ENCODE data around the gene PDE6B. TPM values are rescaled to one million over a fixed set of nuclear protein-coding genes. Genes with fewer than 3 reads are reported as not detected.
"Not testable (repeated sequence)": the region's sequence is repeated elsewhere in the genome, so short reads cannot be mapped to it uniquely, and the experiment has no call there.

Gene PDE6B
- total RNA-seq, 1 experiment from 2014 or later: 10.8 TPM

- no peak overlapping the region for H4K91ac ChIP-seq (ENCODE audit: insufficient read length, low read depth, low read length)
- H3K18ac ChIP-seq (ENCODE audit: insufficient read length, low read depth, low read length): no peak overlapping the region
- Mint-ChIP-seq H3K27ac (no peak overlapping the region), H3K9me3 (peaks cover 16 to 19% of the 10 kb centered on the region in 2 experiments), H3K4me3 (no peak overlapping the region), H3K4me1 (no peaks in the 10 kb centered on the region), H3K36me3 (ENCODE audit: insufficient read depth in 1 of 3, low read depth in 3 of 3) (peaks cover 0 to 11% (median 4%) of the 10 kb centered on the region in 3 experiments; a peak in 5 of 7 replicates), H3K27me3 (ENCODE audit: low read depth) (peaks cover 11% of the 10 kb centered on the region)
- no peaks in the 10 kb centered on the region for H3K27me3 ChIP-seq (ENCODE audit: insufficient read depth, low read length)
- no peak overlapping the region for H2BK12ac ChIP-seq (ENCODE audit: insufficient read length, low read depth, low read length)
- no peaks in the 10 kb centered on the region for H3K79me2 ChIP-seq (ENCODE audit: insufficient read depth, low read length)
- H4K8ac ChIP-seq (replicated peaks; ENCODE audit: insufficient read length, low read depth, low read length): no peak overlapping the region
- no peak overlapping the region for H3K9ac ChIP-seq (ENCODE audit: extremely low read depth, insufficient read length, low read length)
- no peak overlapping the region for H2AFZ ChIP-seq (ENCODE audit: low read length)
- H3K4me1 ChIP-seq (ENCODE audit: insufficient read depth, low read length): no peaks in the 10 kb centered on the region
- TF ChIP-seq CTCF (conservative IDR thresholded peaks at IDR 0.05): no peak
- no peak overlapping the region for H4K5ac ChIP-seq (ENCODE audit: insufficient read length, low read depth, low read length)
- H3K14ac ChIP-seq (ENCODE audit: insufficient read depth, low read length): no peak overlapping the region; the same call in 1 of the 2 replicates
- H3K23ac ChIP-seq (ENCODE audit: insufficient read length, low read depth, low read length): no peak overlapping the region
- H3K9me3 ChIP-seq (ENCODE audit: control insufficient read depth, low read depth, low read length): no peaks in the 10 kb centered on the region
- no peak overlapping the region for H2BK120ac ChIP-seq (ENCODE audit: low read depth, low read length, poor library complexity, severe bottlenecking)
- H4K20me1 ChIP-seq (ENCODE audit: control insufficient read depth, insufficient read depth, insufficient read length): no peaks in the 10 kb centered on the region
- no peak overlapping the region for H3K27ac ChIP-seq (ENCODE audit: insufficient read length, low read depth, low read length)
- whole genome bisulfite sequencing (ENCODE audit: extremely low coverage, insufficient read length, low lambda C conversion rate): no CpG with 5 or more reads among the region's 32 CpGs
- H2BK20ac ChIP-seq (ENCODE audit: low read depth, low read length, poor library complexity, severe bottlenecking): no peak overlapping the region
- no peak overlapping the region for H3K56ac ChIP-seq (ENCODE audit: insufficient read length, low read depth, low read length)
- H2BK15ac ChIP-seq (ENCODE audit: low read depth, low read length): no peak overlapping the region
- H3K79me1 ChIP-seq (ENCODE audit: insufficient read depth, low read depth, low read length, poor library complexity, severe bottlenecking): no peaks in the 10 kb centered on the region
- no peak overlapping the region for H3K4me2 ChIP-seq (ENCODE audit: insufficient read depth, insufficient read length, low read length)
- H2BK5ac ChIP-seq (ENCODE audit: insufficient read length, low read length): no peak overlapping the region
- no peak overlapping the region for H3T11ph ChIP-seq (ENCODE audit: low read length)
- peak; percentile 14 for DNase-seq
- H3K4ac ChIP-seq (ENCODE audit: low read depth, low read length): no peak overlapping the region
- no peak overlapping the region for H2AK5ac ChIP-seq (ENCODE audit: insufficient read length, low read length)
- H3K23me2 ChIP-seq (ENCODE audit: insufficient read length, low read depth, low read length, poor library complexity, severe bottlenecking): no peaks in the 10 kb centered on the region
Measured at GRCh38 chr4:637536-638280, 12.3 kb downstream of the PDE6B start.

- H4K20me1 ChIP-seq (ENCODE audit: control insufficient read depth, insufficient read depth, insufficient read length); H2AFZ ChIP-seq (ENCODE audit: low read length); H3K9me3 ChIP-seq (ENCODE audit: control insufficient read depth, low read depth, low read length); H3K23me2 ChIP-seq (ENCODE audit: insufficient read length, low read depth, low read length, poor library complexity, severe bottlenecking); H3K27ac ChIP-seq (ENCODE audit: insufficient read length, low read depth, low read length); H3K23ac ChIP-seq (ENCODE audit: insufficient read length, low read depth, low read length); H2BK15ac ChIP-seq (ENCODE audit: low read depth, low read length); H3T11ph ChIP-seq (ENCODE audit: low read length); H3K4me1 ChIP-seq (ENCODE audit: insufficient read depth, low read length); H3K18ac ChIP-seq (ENCODE audit: insufficient read length, low read depth, low read length); H2BK20ac ChIP-seq (ENCODE audit: low read depth, low read length, poor library complexity, severe bottlenecking); H3K4me2 ChIP-seq (ENCODE audit: insufficient read depth, insufficient read length, low read length); H3K4ac ChIP-seq (ENCODE audit: low read depth, low read length); H4K8ac ChIP-seq (replicated peaks; ENCODE audit: insufficient read length, low read depth, low read length); H3K79me2 ChIP-seq (ENCODE audit: insufficient read depth, low read length); H2BK120ac ChIP-seq (ENCODE audit: low read depth, low read length, poor library complexity, severe bottlenecking); H4K5ac ChIP-seq (ENCODE audit: insufficient read length, low read depth, low read length); H3K4me1 Mint-ChIP-seq; H2BK12ac ChIP-seq (ENCODE audit: insufficient read length, low read depth, low read length); H3K27ac Mint-ChIP-seq; H3K27me3 ChIP-seq (ENCODE audit: insufficient read depth, low read length); H2AK5ac ChIP-seq (ENCODE audit: insufficient read length, low read length); H2BK5ac ChIP-seq (ENCODE audit: insufficient read length, low read length); H3K36me3 Mint-ChIP-seq (ENCODE audit: insufficient read depth in 1 of 3, low read depth in 3 of 3); DNase-seq; H4K91ac ChIP-seq (ENCODE audit: insufficient read length, low read depth, low read length); H3K14ac ChIP-seq (ENCODE audit: insufficient read depth, low read length); H3K9ac ChIP-seq (ENCODE audit: extremely low read depth, insufficient read length, low read length); H3K56ac ChIP-seq (ENCODE audit: insufficient read length, low read depth, low read length); H3K79me1 ChIP-seq (ENCODE audit: insufficient read depth, low read depth, low read length, poor library complexity, severe bottlenecking); H3K4me3 Mint-ChIP-seq: not testable (repeated sequence)
- Mint-ChIP-seq H3K27me3 (ENCODE audit: low read depth) (peaks cover 13% of the 10 kb centered on the region), H3K9me3 (peaks cover 17 to 24% of the 10 kb centered on the region in 2 experiments)
- no CpG with 5 or more reads among the region's 6 CpGs for WGBS (ENCODE audit: extremely low coverage, insufficient read length, low lambda C conversion rate)
Measured at GRCh38 chr4:642366-642765, 17.0 kb downstream of the PDE6B start.

Measured in H9 (cell line).